Suprapubic skin (tissue), 4 donors: Measurements from ENCODE around the gene PASK. TPM values are rescaled to one million over a fixed set of nuclear protein-coding genes. Genes with fewer than 3 reads are reported as not detected.

Source experiments
- DNase-seq, 2 donors: peaks; one replicate each; pipeline ENCODE4 v3.0.0-alpha.2; 2019; ENCODE audit warnings: low spot score in 2 of 2
- H3K27ac ChIP-seq: fragments of 200-600 bp; sonication (generic); one replicate; pipeline ENCODE4 v1.5.1; 2019
- H3K27me3 ChIP-seq: fragments of 200-600 bp; sonication (generic); one replicate; pipeline ENCODE4 v1.5.1; 2019
- H3K36me3 ChIP-seq: fragments of 200-600 bp; sonication (generic); one replicate; pipeline ENCODE4 v1.5.1; 2019
- H3K4me1 ChIP-seq: fragments of 200-600 bp; sonication (generic); one replicate; pipeline ENCODE4 v1.5.1; 2019
- H3K4me3 ChIP-seq: fragments of 200-600 bp; sonication (generic); one replicate; pipeline ENCODE4 v1.5.1; 2019; ENCODE audit warnings: mild to moderate bottlenecking
- H3K9me3 ChIP-seq: fragments of 200-600 bp; sonication (generic); one replicate; pipeline ENCODE4 v1.5.1; 2019
- CTCF ChIP-seq, 2 donors: fragments of 200-600 bp in 1 of 2; fragments of 450-650 bp in 1 of 2; sonication (generic) in 1 of 2; IDR thresholded peaks; one replicate each; pipeline ENCODE4 v1.5.1; 2016 to 2019; ENCODE audit warnings: antibody characterized with exemption in 2 of 2, mild to moderate bottlenecking in 1 of 2, moderate library complexity in 1 of 2
- EP300 ChIP-seq: sonication (generic); formaldehyde crosslinking; IDR thresholded peaks from one replicate; pipeline ENCODE4 v1.6.1; 2017; ENCODE audit warnings: antibody characterized with exemption
- POLR2A ChIP-seq, 2 donors: fragments of 450-650 bp; IDR thresholded peaks; one replicate each; pipeline ENCODE4 v1.6.1; 2017; ENCODE audit warnings: antibody characterized with exemption in 2 of 2, mild to moderate bottlenecking in 2 of 2, moderate library complexity in 2 of 2
- POLR2AphosphoS5 ChIP-seq, 3 donors: sonication (generic); formaldehyde crosslinking; IDR thresholded peaks; one replicate each; pipeline ENCODE4 v1.6.1; 2017; ENCODE audit warnings: antibody characterized with exemption in 3 of 3
- WGBS: methylation state at CpG from one replicate; pipeline ENCODE4 v1.1.5; 2018; 5-methylcytosine and 5-hydroxymethylcytosine counted together
- total RNA-seq, 4 donors: library from RNA; depleted of rRNA; stranded (reverse); fragments of >200 nt; gene quantifications; one replicate each; pipeline ENCODE4 v1.1.0, GENCODE V29; 2016

The PASK gene
- total RNA-seq, 4 donors from 2014 or later: 9.8 to 19.7 (median 14.6) TPM

- Histone ChIP-seq H3K36me3 (peaks cover 88% of the 10 kb centered on the region), H3K27ac (no peak overlapping the region), H3K4me3 (no peak overlapping the region), H3K27me3 (no peaks in the 10 kb centered on the region), H3K4me1 (peaks cover 5% of the 10 kb centered on the region), H3K9me3 (no peaks in the 10 kb centered on the region)
- WGBS: 85% methylated on average over 27 of the region's 28 CpGs
- TF ChIP-seq EP300 (no peak), POLR2AphosphoS5 (IDR thresholded peaks at IDR 0.05) (no peak), CTCF (IDR thresholded peaks at IDR 0.05) (no peak), POLR2A (IDR thresholded peaks at IDR 0.05) (no peak)
- DNase-seq: peak in 1 of 2 donors; percentile 75
These were observed 80.1 kb downstream of the PASK start for GRCh38 chr2:241068942-241069810.

DNA sequence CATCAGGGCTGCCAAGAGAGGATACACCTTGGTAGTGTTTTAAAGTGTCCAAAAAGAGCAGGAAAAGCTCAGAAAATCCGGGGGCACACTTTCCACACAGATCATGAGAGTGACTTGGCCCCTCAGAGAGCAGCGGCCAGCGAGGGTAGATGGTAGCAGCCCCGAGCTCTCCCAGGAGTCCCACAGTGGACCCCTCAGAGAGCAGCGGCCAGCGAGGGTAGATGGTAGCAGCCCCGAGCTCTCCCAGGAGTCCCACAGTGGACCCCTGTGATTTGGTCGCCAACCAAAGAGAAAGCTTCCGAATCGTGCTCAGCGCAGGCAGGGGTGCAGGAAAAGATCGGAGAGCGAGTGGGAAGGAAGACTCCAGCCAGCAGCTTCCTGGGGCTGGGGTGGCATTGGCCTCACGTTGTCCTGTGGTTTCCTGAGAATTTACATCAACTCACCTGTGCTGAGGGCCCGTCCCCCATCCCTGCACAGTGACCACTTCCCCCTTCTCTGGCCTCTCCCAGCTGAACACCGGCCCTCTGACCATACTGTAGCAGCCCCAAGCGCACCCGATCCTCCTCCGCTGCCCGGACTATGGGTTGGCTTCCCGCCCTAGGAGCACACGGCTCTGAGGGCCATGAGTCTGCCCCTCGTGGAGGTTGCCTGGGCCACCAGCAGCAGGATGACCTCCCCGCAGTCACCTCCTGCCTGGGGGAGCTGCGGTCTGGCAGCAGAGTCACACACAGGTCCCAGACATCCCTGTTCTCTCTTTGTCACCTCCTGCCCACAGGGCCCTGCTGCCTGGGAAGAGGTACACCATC is 80.9 kb downstream of the PASK start:
- H3K36me3 ChIP-seq: peaks cover 80% of the 10 kb centered on the region
- no peak overlapping the region for H3K27ac ChIP-seq
- peak; percentile 62 to 69 for DNase-seq
- peaks cover 14% of the 10 kb centered on the region for H3K4me1 ChIP-seq
- no peaks in the 10 kb centered on the region for H3K9me3 ChIP-seq
- no peak for TF ChIP-seq EP300
- TF ChIP-seq POLR2AphosphoS5 (IDR thresholded peaks at IDR 0.05): no peak
- no peak for TF ChIP-seq CTCF (IDR thresholded peaks at IDR 0.05)
- no peak for TF ChIP-seq POLR2A (IDR thresholded peaks at IDR 0.05)
- H3K4me3 ChIP-seq: no peak overlapping the region
- H3K27me3 ChIP-seq: no peaks in the 10 kb centered on the region
- 88% methylated on average over 25 of the region's 25 CpGs for WGBS

GRCh38 chr2:241067501-241068135 is 81.7 kb downstream of the PASK start:
- Histone ChIP-seq H3K27ac (no peak overlapping the region), H3K36me3 (peaks cover 78% of the 10 kb centered on the region), H3K4me3 (no peak overlapping the region), H3K9me3 (no peaks in the 10 kb centered on the region), H3K27me3 (no peaks in the 10 kb centered on the region), H3K4me1 (peaks cover 21% of the 10 kb centered on the region)
- WGBS: 86% methylated on average over 10 of the region's 21 CpGs
- TF ChIP-seq EP300 (no peak), POLR2A (IDR thresholded peaks at IDR 0.05) (no peak)
- peak in 1 of 2 donors; percentile 74 for DNase-seq

DNA sequence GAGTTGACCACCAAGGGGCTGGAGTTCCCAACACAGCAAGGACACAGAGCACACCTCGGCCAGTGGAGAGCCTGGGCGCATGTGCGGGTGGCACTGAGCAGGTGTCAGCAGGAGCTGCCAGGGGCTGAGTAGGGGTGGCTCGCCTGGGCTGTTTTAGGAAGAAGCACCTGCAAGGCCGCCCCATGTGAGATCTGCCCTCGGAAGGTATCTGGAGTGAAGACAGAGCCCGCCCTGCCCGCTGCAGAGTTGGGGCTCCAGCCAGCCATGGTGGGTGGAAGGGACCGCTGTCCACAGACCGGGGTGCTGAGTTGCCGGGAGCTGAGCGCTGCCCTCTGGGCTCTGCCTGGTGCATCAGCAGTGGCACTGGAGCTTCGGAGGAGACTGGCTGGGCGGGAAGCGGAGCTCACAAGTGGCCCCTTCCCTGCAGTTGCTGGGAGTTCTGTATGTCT is 82.4 kb downstream of the PASK start:
- Histone ChIP-seq H3K27ac (no peak overlapping the region), H3K9me3 (no peaks in the 10 kb centered on the region), H3K27me3 (no peaks in the 10 kb centered on the region), H3K36me3 (peaks cover 71% of the 10 kb centered on the region), H3K4me1 (peaks cover 28% of the 10 kb centered on the region), H3K4me3 (no peak overlapping the region)
- TF ChIP-seq EP300: no peak
- TF ChIP-seq POLR2AphosphoS5 (IDR thresholded peaks at IDR 0.05): no peak
- TF ChIP-seq CTCF (IDR thresholded peaks at IDR 0.05): no peak
- no peak for TF ChIP-seq POLR2A (IDR thresholded peaks at IDR 0.05)
- WGBS: 84% methylated on average over 11 of the region's 15 CpGs
- DNase-seq: peak in 1 of 2 donors; percentile 76

- WGBS: 93% methylated on average over 21 of the region's 21 CpGs
- peaks cover 65% of the 10 kb centered on the region for H3K36me3 ChIP-seq
These were observed 82.9 kb downstream of the PASK start for GRCh38 chr2:241066171-241066892.

More at GRCh38 chr2:241066171-241066892, 82.9 kb downstream of the PASK start:
- H3K27me3 ChIP-seq: no peaks in the 10 kb centered on the region
- DNase-seq: no peak
- no peaks in the 10 kb centered on the region for H3K9me3 ChIP-seq
- no peak overlapping the region for H3K4me3 ChIP-seq
- no peak for TF ChIP-seq POLR2A (IDR thresholded peaks at IDR 0.05)
- no peak for TF ChIP-seq EP300
- no peak for TF ChIP-seq CTCF (IDR thresholded peaks at IDR 0.05)
- TF ChIP-seq POLR2AphosphoS5 (IDR thresholded peaks at IDR 0.05): no peak
- H3K27ac ChIP-seq: no peak overlapping the region
- peaks cover 34% of the 10 kb centered on the region for H3K4me1 ChIP-seq
